ENCODE results near the gene KRTAP10-6.

Gene KRTAP10-6

DNA sequence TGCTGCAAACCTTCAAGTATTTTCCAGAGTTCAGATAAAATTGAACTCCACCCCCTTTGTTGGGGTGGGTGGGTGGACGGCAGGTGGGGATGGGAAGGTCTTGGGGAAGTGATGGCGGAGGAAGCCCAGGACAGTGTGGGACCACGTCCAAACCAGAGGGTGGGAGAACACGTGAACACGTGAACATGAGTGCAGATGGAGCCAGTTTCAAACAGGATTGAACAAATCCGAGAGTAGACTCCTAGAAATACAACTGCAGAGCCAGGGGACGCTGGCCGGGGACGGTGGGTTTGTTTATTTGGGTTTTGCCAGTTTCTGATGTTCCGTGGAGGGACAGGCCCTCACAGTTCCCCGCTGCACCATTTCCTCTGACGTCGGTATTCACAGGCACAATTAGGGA lies 43.9 kb downstream of the KRTAP10-6 start:
- TF ChIP-seq CTCF (IDR thresholded peaks at IDR 0.05), result no peak

DNA sequence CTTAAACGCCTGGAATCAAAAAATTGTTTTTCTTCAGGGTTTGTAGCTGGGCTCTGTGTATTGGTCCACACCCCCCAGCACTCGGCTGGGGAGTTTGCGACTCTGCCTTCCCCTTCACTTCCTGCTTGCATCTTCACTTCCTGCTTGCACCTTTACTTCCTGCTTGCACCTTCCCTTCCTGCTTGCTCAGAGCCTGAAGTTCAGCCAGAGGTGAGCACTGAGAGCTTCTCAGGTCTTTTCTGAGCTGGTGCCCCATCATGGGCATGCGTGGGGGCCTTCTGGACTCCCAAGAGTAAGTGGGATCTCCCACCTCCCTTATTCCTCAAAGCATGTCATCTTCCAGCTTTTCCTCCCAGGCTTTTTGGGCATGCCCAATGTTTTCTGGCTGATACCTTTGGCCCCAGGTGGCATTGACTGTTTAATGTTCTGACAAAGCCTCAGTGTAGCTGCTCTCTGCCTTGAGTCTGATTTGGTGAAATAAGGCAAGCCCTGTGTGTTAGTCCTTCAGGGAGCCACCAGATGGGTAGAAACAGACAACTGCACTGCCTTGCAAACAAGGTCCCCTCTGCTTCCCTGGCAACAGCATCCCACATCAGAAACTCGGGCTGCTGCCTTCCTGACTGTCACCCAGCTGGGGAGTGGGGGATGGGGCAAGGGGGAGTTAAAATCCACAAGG lies 44.5 kb downstream of the KRTAP10-6 start:
- TF ChIP-seq CTCF (IDR thresholded peaks at IDR 0.05), result no peak

DNA sequence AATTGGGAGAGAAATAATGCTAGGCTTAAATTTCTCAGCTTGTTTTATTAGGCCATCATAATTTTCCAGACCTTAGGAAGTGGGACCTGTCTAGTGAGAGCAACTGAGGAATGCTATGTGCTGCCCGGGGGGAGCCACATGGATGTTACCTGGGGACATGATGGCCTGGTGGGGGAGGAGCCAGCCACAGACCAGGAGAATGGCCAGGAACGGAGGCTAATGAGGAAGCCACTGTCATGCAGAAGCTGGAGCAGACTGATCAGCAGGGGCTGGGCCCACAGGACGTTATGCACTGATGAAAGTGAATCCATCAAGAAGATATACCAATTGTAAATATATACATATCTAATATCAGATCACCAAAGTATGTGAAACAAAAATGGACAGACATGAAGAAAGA lies 47.7 kb downstream of the KRTAP10-6 start:
- TF ChIP-seq CTCF (IDR thresholded peaks at IDR 0.05), result no peak

- no peak for TF ChIP-seq CTCF (IDR thresholded peaks at IDR 0.05)
Observed at GRCh38 chr21:44542716-44543115, 49.6 kb downstream of the KRTAP10-6 start.

All from LNCAP (cell line).